ENCODE measurements around the gene NUBP2.

DNA sequence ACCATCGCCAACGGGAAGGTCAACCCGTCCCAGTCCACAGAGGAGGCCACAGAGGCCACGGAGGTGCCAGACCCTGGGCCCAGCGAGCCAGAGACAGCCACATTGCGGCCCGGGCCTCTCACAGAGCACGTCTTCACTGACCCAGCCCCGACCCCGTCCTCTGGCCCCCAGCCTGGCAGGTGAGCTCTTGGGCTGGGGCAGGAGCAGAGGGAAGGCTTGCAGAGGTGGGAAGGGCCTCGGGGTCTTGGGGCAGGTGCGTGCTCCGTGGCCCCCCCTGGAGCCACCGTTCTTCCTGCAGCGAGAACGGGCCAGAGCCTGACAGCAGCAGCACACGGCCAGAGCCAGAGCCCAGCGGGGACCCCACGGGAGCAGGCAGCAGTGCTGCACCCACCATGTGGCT lies 16.5 kb upstream of the NUBP2 start:
- TF ChIP-seq EHMT2 (IDR thresholded peaks at IDR 0.05; ENCODE audit: low read depth) (no peak), CHD2 (IDR thresholded peaks at IDR 0.05; ENCODE audit: low read length, partially characterized antibody) (no peak), CTCF (IDR thresholded peaks at IDR 0.05) (no peak), ZFP36 (IDR thresholded peaks at IDR 0.05; ENCODE audit: borderline replicate concordance, partially characterized antibody) (no peak), ZSCAN20 (CRISPR knock-in tag; IDR thresholded peaks at IDR 0.05) (no peak)

Measured in A549 (cell line).